ENCODE data around the gene HTR3A.

HTR3A gene

DNA sequence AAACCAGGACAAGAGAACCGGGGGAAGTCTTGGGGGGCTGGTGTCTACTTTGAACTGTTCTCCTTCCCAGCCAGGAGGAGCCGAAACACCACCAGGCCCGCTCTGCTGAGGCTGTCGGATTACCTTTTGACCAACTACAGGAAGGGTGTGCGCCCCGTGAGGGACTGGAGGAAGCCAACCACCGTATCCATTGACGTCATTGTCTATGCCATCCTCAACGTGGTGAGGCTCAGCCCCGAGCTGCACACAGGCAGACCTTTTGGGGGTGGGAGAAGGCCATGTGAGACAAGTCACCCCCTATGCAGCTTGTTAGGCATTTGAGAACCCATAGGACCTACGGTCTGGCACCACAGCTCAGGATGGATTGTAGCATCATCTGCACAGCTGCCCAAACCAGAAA is 2.8 kb downstream of the HTR3A start:
- no peak for DNase-seq (ENCODE audit: low read depth in 2 of 2, low spot score in 1 of 2)

DNA sequence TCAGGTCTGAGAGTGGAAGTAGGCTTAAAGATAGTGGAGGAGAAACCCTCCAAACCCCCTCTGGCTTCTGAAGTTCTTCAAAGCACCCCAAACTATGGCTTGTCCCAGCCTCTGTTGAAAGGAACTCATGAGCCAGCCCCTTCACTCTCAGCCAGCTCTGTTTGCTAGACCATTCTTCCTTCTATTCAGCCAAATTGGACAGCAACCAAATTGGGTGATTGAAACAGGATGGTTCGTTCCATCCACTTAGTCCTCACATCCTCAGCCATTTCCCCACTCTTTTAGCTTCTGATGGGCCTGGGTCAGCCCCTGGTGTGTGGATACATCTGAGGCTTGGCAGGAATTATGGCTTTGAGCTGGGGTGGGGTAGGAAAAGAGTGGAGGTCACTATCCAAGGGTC is 4.5 kb downstream of the HTR3A start:
- DNase-seq (ENCODE audit: low read depth in 2 of 2, low spot score in 1 of 2), result no peak

DNA sequence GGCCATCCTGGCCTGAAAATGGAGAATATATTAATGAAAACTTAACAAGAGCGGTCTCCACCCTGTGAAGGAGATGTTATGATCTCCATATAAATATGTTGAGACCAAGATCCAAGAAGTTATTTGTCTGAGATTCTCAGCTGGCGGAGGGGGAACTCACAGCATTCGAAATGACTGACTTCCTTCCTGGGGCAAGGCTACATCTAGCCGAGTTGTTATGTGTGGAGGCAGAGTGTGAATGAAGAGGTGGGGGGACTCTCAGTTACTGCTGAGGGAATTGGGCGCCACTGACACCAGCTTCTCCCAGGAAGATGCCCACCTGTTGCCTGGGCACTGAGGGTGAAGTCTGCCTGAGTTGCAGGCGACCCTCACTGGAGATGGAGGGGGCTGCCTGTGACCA is 5.9 kb downstream of the HTR3A start:
- DNase-seq (ENCODE audit: low read depth in 2 of 2, low spot score in 1 of 2), result no peak

DNA sequence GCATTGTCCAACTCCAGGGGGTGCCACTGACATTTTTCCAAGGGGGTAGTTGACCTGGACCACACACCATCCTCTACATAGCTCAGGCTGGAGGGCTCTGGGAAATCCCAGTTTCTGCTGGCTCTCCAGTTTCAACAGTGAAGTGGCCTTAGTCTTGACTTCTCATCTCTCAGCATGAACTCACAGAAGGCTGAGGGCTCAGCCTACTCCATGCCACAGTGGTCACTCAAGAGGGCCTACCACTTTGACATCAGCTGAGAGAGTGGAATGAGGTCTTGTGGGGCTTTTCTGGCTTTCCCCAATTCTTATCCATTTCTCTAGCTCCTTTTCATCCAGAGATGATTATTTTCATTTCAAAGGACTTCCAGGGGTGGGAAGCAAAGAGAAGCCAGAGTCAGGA is 7.4 kb downstream of the HTR3A start:
- DNase-seq (ENCODE audit: low read depth in 2 of 2, low spot score in 1 of 2), result no peak

DNA sequence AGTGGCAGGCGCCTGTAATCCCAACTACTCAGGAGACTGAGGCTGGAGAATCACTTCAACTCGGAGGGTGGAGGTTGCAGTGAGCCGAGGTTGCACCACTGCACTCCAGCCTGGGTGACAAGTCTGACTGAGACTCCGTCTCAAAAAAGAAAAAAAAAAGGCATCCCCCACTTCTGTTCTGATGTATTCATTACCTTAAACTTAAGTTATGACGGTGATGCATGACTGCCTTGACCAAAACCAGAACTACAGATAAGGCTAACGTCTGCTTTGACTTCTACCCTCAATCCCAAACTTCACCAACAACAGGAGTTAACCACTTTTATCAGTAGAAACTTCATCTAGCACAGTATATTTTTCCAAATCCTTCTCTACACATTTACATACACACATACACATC is 9.9 kb downstream of the HTR3A start:
- DNase-seq (ENCODE audit: low read depth in 2 of 2, low spot score in 1 of 2), result no peak

DNA sequence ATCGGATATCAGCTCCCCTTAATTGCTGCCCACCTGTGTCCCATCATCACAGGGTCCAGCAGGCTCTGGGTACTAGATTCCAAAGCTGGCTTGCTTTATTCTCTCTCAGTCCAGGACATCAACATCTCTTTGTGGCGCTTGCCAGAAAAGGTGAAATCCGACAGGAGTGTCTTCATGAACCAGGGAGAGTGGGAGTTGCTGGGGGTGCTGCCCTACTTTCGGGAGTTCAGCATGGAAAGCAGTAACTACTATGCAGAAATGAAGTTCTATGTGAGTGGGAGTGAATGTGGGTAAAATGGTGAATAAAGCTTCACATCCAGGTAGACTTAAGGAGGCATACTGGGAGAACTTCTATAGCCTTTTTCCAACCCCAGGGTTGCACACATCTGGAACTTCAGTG is 11.0 kb downstream of the HTR3A start:
- no peak for DNase-seq (ENCODE audit: low read depth in 2 of 2, low spot score in 1 of 2)

DNA sequence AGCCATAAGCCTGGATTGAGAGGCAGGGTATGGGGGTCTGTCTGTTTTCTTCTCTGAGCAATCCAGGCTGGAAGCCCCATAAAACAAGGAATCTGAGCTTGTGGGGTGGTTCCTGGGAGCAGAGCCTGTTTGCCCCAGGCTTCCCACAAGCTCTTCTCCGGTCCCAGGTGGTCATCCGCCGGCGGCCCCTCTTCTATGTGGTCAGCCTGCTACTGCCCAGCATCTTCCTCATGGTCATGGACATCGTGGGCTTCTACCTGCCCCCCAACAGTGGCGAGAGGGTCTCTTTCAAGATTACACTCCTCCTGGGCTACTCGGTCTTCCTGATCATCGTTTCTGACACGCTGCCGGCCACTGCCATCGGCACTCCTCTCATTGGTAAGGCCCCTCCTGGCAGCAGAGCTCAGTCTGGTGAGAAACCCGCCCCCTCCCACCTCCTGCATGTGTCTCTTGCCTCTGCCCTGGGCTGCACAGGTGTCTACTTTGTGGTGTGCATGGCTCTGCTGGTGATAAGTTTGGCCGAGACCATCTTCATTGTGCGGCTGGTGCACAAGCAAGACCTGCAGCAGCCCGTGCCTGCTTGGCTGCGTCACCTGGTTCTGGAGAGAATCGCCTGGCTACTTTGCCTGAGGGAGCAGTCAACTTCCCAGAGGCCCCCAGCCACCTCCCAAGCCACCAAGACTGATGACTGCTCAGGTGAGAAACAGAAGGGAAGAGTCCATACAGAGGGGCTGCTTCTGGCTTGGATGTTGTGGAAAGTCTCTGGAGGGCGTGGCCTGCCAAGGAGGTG is 11.6 kb downstream of the HTR3A start:
- DNase-seq (ENCODE audit: low read depth in 2 of 2, low spot score in 1 of 2), result no peak

DNA sequence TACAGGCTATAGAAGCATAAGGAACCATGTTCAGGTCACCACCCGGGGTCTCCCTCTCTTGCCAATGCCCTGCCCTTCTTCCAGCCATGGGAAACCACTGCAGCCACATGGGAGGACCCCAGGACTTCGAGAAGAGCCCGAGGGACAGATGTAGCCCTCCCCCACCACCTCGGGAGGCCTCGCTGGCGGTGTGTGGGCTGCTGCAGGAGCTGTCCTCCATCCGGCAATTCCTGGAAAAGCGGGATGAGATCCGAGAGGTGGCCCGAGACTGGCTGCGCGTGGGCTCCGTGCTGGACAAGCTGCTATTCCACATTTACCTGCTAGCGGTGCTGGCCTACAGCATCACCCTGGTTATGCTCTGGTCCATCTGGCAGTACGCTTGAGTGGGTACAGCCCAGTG is 14.5 kb downstream of the HTR3A start:
- no peak for DNase-seq (ENCODE audit: low read depth in 2 of 2, low spot score in 1 of 2)

DNA sequence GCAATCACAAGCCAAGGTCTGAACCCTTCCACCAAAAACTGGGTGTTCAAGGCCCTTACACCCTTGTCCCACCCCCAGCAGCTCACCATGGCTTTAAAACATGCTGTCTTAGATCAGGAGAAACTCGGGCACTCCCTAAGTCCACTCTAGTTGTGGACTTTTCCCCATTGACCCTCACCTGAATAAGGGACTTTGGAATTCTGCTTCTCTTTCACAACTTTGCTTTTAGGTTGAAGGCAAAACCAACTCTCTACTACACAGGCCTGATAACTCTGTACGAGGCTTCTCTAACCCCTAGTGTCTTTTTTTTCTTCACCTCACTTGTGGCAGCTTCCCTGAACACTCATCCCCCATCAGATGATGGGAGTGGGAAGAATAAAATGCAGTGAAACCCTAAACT is 15.0 kb downstream of the HTR3A start:
- DNase-seq (ENCODE audit: low read depth in 2 of 2, low spot score in 1 of 2), result no peak

DNA sequence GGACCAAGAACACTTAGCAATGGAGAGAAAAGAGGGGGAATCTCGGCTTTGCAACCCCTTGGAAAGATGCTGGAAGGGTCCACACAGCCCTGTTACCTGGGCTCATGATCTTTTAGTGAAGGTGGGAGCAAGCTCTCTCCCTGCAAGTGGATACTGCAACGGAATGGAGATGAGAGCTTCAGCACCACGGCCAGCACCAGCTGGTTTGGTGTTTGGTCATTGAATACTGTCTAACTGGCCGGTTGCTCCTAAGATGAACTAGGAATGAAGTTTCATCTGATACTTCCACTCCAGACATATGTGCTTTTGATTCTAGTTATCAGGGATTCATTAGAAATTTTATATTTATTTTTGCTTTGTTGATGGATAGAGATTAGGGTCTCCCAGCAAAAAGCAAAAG is 16.3 kb downstream of the HTR3A start:
- no peak for DNase-seq (ENCODE audit: low read depth in 2 of 2, low spot score in 1 of 2)

DNA sequence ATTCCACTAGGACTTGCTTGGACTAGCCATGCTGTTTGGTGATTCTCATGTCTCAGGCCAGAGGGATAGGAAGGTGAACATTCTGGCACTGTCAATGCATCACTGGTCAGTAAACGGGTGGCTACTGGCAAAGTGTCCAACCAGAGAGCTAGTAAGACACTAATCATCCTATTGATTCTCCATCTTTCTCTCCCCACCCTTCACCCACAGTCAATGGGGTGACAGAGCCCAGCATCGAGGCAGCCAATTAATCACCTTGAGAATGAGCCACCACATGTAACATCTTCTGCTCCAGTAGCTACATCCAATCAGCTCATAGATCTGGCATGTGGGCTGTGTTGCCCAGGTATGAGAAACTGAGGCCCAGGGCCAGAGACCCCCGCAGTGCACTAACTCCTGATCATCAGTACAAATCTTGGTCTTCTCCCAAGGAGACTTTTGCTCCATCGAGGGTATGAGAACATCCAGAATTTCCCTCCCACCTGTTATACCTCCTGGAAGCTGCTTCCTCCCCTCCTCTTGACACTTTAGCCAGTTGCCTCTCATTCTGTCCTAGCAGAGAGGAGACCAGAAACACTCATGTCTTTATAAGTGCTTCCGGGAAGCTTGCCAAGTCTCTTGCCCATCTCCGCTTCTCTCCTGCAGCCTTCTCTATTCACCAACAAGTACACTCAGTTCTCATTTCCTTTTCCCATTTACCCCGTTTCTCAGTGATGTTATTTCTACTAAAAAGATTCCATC is 17.0 kb downstream of the HTR3A start:
- DNase-seq (ENCODE audit: low read depth in 2 of 2, low spot score in 1 of 2), result no peak

DNA sequence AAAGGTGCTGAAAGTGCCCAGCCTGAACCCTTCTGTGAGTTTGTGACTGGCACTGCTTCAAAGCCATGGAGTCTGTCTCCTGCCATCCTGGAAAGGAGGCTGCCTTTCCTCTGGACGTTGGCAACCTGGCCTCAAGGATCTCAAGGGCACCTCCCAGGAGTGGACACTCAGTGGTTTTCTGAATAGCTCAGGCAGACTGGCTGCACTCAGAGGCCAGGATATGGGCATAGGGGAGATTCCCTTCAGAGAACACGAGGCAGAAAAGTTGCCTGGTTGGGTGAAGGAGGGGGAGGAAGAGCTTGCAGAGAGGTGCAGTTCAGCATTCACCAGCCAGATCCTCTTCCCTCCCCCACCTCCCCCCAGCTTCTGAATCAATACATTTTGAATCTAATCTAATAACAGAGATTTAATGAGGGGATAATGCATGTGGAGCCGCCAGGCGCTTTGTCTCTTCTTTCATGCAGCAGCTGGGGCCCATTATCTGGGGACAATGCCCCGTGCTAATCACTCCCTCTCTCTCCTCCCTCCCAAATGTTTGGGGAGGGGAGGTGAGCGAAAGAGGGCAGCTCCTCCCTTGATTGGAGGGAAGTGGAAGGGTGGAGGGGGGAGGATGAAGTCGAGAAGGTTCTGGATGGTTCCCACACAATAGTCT is 17.7 kb downstream of the HTR3A start:
- no peak for DNase-seq (ENCODE audit: low read depth in 2 of 2, low spot score in 1 of 2)

DNA sequence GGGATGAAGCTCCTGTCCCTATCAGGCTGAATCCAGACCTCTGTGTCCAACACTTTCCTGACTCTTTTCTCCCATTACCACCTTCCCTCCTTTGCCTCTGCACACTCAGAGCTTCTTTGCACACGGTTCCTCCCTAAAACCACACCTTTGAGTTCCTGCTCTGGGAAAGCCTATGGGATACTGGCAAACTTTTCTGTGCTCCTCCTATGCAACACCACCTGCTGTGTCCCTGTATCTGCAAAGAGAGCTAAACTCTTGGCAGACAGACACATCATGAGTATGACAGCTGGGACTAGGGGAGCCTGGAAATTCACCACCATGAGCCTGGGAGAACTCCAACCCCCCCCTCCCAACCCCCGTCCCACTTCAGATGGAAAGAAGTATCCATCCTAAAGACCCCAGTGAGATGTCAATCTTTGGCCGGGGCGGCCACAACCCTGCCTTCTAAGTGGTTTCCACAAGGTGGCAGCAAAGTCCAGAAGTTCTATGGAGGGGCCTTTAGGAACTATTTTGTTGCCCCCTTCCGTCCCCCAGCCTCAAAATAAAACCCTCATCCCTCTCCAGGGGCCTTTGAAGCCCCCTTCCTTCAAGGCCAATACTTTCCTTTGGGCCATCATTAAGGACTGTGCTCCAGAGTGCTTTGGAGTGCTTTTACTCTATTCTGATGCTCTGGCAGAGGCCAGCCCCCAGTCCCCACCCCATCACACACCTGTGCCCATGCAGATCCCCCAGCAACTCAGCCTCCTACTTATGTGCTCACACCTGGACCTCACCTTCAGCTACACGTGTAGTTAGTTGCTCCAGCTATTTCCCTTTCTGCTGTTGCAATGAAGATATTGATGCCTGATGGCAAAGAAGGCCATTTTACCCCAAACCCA is 19.4 kb downstream of the HTR3A start:
- DNase-seq (ENCODE audit: low read depth in 2 of 2, low spot score in 1 of 2), result peak in 1 of 2 donors; percentile 15

DNA sequence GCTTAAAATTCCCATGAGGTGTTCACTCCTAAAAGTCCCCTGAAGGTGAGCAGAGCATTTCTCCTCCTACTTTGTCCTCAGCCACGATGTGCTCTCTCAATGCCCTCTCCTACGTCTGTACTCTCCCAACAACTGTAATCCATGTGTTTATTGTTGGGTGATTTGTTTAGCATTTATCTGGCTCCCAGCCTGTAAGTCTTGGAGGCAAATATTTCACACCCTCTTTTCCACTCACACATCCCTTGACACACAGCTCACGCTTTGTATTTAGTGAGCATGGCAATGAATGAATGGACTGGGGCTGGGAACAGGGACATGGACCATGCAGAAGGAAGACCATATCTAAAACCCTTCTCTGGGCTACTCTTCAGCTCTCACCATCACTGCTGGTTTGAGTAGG is 22.6 kb downstream of the HTR3A start:
- DNase-seq (ENCODE audit: low read depth in 2 of 2, low spot score in 1 of 2), result no peak

DNA sequence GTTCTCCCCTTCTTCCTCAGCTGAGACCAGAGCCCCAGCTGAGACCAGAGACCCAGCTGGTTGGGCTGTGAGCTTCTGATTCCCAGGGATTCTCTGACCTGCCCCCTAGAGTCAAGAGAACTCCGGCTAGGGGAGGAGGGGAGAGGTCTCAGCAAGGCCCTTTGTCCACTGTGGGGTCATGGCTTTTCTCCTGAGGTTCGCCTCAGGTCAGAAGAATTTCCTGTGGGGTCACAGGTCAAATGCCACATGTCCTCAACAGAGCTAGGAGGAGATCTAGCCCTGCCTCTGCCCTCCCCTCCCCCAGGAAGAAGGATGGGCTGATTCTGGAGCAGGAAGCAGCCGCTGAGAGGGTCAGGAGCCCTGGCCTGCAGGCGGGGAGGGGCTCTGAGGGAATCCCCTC is 23.7 kb downstream of the HTR3A start:
- DNase-seq (ENCODE audit: low read depth in 2 of 2, low spot score in 1 of 2), result no peak

DNA sequence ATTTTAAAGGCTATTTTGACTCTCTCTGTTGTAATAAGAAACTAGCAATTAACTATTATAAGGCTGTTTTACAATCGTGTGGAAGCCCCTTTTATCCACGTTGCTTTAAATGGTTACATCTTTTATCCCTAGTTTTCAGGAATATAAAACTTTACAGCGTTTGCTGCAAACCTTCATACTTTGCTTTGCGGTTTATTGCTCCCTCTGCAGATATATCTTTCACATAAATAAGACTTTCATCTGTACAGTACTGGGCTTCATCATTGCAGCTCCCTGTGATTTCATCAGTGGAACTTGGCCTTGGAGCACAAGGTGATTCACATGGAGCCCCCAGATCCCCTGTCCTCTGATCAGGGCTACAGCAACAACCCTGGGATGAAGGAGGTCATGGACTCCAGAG is 25.6 kb downstream of the HTR3A start:
- no peak for DNase-seq (ENCODE audit: low read depth in 2 of 2, low spot score in 1 of 2)

DNA sequence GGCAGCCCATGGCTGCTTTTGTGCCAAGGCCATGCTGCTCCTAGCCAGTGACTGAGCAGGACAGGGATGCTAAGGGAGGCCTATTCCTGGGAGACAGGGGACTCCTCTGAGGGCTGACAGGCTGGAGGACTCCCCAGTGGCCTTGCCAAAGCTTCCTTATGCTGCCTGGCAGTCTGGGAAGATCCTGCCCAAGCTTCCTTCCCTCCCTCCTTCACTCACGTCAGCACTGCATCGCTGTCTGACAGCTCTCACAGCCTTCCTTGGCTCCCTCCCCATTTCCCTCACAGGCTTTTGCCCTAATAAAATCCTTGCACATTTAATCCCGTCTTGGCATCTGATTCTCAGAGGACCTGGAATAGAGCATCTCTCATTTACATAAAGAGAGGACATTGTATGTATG is 26.5 kb downstream of the HTR3A start:
- no peak for DNase-seq (ENCODE audit: low read depth in 2 of 2, low spot score in 1 of 2)

DNA sequence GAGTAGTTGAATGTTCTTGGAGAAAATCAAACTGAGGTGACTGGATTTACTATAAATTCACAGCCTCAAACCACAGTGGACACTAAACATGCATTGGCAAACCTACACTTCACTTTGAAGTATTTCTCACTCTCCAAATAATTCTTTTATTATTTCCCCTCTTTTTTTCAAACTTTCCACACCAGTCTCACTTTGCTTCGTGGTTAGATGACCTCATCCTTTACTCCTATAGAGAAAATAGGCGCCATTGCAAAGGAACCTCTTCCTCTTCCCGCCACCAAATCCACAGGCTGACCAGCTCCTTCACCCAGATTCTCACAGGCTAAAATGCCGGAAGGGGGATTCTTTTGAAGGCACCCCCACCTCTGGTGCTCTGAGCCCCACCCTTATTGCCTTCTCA is 33.4 kb downstream of the HTR3A start:
- DNase-seq (ENCODE audit: low read depth in 2 of 2, low spot score in 1 of 2), result no peak

DNA sequence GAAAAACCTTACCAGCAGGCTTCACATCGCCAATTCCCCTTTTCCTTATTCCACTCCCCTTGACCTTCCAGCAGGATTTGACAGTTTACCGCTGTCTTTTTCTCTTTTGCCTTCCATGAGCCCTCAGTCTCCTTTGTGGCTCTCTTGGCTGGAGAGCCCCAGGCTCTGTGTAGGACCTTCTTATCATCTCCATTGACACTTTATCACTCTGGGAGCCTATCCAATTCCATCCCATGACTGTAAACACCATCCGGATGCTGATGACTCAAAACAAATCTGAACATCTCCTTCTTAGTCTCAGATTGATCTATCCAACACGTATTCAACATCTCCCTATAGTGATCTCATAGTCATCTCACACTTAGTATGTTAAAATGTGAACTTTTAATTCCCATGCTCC is 36.0 kb downstream of the HTR3A start:
- no peak for DNase-seq (ENCODE audit: low read depth in 2 of 2, low spot score in 1 of 2)

DNA sequence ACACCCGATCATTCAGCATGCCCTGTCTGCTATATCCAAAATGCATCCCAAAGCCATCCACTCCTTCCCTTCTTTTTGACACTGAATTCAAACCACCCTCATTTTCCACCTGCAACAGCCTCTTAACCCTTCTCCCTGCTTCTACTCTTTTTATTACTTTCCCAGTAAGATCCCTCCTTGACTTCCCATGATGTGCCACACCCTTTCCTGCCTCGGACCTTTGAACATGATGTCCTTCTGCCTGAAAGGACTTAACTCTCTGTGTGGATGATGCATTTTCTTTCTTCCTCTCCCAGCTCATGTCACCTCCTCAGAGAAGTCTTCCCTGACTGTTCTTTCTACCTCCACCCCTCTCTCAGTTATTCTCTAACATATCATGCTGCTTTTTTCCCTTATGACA is 36.5 kb downstream of the HTR3A start:
- no peak for DNase-seq (ENCODE audit: low read depth in 2 of 2, low spot score in 1 of 2)

DNA sequence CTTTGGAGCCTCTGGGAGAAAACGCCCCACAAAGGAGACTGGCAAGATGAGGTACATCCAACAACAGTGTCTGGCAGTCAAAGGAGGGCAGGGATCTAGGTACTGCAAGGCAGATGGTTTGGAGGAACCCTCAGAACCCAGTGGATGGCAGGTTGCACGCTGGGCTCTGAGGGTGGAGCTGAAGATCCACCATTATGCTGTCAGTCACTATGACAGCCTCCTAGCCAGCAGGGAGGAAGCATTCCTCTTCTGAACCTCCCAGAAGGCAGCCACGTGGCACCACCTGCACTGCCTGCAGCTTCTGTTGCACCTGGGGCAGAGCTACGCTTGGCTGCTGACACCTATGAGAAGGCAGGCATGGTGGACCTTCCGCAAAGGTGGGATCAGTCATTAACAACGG is 40.2 kb downstream of the HTR3A start:
- no peak for DNase-seq (ENCODE audit: low read depth in 2 of 2, low spot score in 1 of 2)
